Measurements from ENCODE around the gene PPP1R10.

DNA sequence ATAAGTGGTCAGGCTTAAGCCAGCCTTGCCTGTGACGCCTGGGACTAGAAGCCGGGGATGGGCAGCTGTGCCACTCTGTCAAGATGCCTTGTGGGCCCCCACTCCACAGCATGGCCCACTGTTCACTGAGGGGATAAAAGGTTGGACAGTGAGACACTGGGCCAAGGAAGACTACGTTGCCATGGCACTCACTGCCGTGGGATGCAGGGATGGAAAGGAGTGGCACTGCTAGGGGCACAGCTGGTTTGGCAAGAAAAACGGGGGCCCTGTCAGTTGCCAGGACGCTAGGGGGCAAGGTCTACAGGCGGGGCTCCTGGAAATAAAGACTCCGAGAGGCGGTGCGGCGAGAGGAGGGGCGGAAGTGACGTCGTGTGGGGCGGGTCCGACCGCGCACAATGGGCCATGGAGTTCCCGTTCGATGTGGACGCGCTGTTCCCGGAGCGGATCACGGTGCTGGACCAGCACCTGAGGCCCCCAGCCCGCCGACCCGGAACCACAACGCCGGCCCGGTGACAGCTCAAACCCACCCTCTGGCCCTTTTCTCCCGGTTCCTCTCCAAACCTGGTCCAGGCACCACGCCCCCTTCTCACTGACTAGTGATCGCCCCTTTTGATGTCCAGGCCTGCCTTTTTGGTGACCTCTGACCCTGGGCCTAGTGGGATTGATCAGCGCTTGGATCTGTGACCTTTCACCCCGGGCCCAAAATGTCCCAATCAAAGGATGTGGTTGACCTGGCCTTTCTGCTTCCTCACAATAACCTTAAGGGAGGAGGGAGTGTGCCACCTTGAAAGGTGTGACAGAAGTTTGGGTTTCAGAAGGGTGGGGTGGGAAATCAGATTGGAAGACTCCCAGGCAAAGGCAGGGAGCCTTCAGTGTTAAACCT is 9.7 kb upstream of the PPP1R10 start, which contains the start of gene ATAT1:
- TF ChIP-seq, protein P1, sequence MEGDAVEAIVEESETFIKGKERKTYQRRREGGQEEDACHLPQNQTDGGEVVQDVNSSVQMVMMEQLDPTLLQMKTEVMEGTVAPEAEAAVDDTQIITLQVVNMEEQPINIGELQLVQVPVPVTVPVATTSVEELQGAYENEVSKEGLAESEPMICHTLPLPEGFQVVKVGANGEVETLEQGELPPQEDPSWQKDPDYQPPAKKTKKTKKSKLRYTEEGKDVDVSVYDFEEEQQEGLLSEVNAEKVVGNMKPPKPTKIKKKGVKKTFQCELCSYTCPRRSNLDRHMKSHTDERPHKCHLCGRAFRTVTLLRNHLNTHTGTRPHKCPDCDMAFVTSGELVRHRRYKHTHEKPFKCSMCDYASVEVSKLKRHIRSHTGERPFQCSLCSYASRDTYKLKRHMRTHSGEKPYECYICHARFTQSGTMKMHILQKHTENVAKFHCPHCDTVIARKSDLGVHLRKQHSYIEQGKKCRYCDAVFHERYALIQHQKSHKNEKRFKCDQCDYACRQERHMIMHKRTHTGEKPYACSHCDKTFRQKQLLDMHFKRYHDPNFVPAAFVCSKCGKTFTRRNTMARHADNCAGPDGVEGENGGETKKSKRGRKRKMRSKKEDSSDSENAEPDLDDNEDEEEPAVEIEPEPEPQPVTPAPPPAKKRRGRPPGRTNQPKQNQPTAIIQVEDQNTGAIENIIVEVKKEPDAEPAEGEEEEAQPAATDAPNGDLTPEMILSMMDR (IDR thresholded peaks at IDR 0.05; ENCODE audit: low read depth, low read length): peak; percentile 32
- no peak for TF ChIP-seq EZH2phosphoT487 (IDR thresholded peaks at IDR 0.05; ENCODE audit: low read depth)

Measured in OCI-LY3 (cell line).